HG03108 (cell line): Measurements from ENCODE around the gene ZNF428.
"Not testable (repeated sequence)": the region's sequence is repeated elsewhere in the genome, so short reads cannot be mapped to it uniquely, and the experiment has no call there.

Source experiments
- ATAC-seq: cut with Tn5 transposase; IDR thresholded peaks from one replicate; pipeline ENCODE4 v1.9.1; 2021; ENCODE audit warnings: moderate library complexity; ENCODE audit not compliant: unreplicated experiment

The ZNF428 gene, protein sequence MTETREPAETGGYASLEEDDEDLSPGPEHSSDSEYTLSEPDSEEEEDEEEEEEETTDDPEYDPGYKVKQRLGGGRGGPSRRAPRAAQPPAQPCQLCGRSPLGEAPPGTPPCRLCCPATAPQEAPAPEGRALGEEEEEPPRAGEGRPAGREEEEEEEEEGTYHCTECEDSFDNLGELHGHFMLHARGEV

DNA sequence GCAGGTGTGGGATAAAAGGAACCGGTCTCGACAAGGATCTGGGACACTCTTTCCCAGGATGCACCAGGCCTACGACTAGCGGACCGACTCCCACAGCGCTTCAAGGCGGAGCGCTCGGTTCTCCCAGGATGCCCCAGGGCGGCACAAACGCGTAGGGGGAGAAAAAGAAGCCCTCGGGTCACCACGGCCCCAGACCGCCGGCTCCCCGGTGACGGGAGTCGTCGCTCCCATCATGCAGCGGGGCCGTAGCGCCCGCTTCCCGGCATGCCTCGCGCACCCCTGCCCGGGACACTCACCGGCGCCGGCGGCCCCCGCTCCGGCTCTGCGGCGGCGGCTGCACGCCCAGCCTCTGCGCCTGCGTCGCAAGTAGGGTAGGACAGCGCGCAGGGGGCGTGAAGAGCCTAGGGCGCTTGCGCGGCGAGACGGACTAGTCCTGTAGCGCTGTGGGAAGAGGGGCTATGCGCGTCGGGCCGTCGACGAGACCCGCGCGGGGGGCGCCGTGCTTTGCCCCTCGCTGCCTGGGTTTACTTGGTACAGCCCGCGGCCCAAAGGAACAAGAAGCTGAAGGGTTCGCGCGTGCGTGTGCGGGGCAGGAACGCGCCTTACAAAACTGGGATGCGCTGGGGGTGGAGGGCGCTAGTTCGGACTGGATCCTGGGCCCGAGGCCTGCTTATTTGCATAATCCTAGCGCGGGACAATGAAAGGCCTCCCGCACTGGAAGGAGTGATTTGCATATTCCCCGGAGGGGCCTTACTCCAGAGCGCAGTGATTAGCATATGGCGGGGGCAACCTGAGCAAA lies at the start of gene ZNF428:
Gene ZNF428, minus strand, starts transcription at position 368 of the 799 bp plus-strand sequence. CDS start 5,325 bp downstream, outside the sequence.
- peak; percentile 63 for ATAC-seq

DNA sequence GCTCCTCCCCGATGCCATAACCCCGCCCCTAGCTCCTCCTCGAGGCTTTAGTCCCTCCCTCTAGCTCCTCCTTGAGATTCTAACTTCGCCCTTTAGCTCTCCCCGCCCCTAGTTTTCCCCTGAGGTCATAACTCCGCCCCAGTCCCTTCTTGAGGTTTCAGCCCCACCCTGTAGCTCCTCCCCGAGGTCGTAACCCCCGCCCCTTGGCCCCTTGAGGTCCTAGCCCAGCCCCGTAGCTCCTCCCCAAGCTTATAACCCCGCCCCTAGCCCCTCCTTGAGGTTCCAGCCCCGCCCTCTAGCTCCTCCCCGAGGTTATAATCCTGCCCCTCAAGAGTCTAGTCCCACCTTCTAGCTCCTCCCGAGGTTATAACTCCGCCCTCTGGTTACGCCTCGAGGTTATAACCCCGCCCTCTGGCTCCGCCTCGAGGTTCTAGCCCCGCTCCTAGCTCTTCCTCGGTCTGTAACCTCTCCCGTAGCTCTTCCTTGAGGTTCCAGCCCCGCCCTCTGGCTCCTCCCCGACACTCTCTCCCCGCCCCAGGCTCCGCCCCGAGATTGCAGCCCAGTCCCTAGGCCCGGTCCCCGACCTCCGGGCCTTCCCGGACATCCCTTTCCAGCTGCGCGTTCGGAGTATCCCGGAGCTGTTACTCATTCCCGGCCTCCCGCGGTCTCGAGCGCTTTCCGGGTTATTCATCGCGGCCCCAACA lies 49.1 kb upstream of the ZNF428 start:
- ATAC-seq, result peak; percentile 85

- no peak for ATAC-seq
These were observed 48.5 kb upstream of the ZNF428 start for GRCh38 chr19:43667876-43668405.

DNA sequence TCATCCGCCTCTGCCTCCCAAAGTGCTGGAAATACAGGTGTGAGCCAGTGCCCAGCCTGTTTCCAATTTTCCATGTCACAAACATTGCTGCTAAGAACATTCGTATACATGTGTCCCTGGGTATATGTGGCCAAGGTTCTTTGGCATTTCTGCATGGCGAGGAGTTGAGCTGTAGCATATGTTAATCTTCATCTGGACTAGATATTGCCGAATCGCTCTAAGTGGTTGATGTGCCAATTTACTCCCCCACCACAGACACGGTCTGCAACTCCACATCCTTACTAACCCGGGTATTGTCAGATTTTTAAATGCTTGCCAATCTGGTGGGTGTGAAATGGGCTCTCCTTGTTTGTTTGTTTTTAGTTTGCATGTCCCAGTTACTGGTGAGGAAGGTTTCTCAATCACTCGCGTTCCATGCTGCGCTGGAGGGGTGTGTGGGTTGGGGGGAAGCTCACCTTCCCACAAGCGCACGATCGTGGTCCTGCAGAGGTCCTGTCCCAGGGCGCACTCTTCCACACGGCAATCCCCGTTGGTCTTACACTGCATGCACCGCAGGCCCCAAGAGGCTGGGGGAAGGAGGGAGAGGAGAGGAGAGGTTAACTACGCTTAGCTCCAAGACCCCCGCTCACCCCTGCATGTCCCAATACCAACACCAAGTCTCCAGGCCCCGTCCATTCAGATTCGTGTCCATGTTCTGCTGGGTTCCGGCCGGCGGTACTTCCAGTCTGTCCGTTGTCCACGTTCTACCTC lies 47.9 kb upstream of the ZNF428 start:
- ATAC-seq, result no peak

- ATAC-seq, result no peak
These were observed 44.6 kb upstream of the ZNF428 start for GRCh38 chr19:43664018-43664417.

GRCh38 chr19:43662487-43662886 lies 43.1 kb upstream of the ZNF428 start:
- no peak for ATAC-seq

- no peak for ATAC-seq
These were observed 41.5 kb upstream of the ZNF428 start for GRCh38 chr19:43660971-43661360.

DNA sequence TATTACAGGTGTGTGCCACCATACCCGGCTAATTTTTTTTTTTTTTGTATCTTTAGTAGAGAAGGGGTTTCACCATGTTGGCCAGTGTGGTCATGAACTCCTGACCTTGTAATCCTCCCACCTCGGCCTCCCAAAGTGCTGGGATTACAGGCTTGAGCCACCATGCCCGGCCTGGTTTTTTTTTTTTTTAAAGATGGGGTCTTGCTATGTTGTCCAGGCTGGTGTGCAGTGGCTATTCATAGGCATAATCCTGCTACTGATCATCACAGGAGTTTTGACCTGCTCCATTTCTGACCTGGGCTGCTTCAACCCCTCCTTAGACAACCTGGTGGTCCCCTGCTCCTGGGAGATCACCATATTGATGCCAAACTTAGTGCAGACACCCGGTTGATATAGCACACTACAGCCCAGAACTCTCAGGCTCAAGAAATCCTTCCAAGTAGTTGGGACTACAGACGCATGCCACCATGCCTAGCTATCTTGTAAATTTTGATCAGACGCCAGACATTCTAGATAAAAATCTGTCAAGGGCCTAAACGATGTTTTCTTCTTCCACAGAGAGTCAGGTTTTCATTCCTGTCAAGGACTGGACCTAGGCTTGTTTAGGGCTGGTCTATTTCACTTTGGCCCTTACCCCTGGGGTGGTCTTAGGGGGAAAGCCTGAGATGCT lies 41.0 kb upstream of the ZNF428 start:
- no peak for ATAC-seq

- no peak for ATAC-seq
These were observed 39.1 kb upstream of the ZNF428 start for GRCh38 chr19:43658494-43658893.

- ATAC-seq, result no peak
These were observed 38.6 kb upstream of the ZNF428 start for GRCh38 chr19:43658001-43658400.

DNA sequence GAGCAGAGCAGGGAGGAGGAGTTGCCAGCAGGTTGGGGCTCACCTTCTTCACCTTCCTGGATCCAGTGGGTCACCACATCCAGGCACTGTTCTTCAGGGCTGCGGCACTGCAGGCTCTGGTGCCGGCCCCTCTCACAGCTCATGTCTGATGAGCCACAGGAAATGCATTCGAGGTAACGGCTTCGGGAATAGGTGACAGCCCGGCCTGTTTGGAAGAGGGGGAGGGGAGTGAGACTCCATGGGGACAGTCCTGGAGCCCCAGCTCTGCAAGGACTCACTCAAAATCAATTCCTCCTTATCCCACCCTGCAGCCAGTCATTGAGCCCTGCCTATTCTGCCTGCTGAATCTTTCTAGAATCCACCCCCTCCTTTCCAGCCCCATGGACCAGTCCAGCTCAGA lies 37.0 kb upstream of the ZNF428 start:
- no peak for ATAC-seq

DNA sequence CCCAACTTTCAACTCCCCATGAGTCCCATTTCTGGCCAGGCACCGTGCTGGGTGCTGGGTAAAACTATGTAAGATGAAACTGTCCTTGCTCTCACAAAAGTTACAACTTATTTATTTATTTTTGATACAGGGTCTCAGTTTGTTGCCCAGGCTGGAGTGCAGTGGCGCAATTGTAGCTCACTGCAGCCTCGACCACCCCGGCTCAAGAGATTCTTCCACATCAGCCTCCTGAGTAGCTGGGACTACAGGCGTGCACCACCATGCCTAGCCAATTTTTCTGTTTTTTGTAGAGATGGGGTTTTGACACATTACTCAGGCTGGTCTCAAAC lies 33.1 kb upstream of the ZNF428 start:
- ATAC-seq, result no peak

DNA sequence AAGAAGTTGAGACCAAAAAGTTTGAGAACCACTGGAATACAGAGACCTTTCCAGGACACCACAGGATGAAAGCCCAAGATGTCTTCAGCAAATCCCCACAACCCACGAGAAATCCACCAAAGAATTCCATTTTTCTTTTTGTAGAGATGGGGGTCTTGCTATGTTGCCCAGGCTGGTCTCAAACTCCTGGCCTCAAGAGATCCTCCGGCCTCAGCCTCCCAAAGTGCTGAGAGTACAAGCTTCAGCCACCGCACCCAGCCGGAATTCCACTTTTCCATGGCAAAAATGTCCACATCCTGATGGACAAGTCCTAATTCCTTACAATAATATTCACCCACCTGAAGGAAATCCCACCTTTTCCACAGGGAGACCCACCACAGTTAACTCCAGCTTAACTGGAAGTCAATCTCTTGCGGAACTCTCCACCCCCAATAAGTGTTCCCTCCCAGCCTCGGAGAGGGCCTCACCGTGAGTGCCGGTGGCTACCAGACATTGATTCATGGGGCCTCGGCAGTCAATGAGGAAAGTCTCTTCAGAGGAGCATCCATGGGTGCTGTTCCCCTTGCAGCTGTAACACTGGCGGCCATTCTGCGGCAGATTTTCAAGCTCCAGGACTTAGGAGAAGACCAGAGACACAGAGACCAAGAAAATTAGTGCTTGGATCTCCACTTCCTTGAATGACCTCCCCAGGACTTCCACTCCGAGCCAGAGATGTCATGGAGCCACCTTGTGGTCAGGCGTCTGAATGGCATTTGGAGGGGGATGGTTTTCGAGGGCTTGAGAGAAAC lies 32.5 kb upstream of the ZNF428 start:
- ATAC-seq, result no peak

GRCh38 chr19:43650276-43650675 lies 30.8 kb upstream of the ZNF428 start:
- ATAC-seq, result not testable (repeated sequence)

DNA sequence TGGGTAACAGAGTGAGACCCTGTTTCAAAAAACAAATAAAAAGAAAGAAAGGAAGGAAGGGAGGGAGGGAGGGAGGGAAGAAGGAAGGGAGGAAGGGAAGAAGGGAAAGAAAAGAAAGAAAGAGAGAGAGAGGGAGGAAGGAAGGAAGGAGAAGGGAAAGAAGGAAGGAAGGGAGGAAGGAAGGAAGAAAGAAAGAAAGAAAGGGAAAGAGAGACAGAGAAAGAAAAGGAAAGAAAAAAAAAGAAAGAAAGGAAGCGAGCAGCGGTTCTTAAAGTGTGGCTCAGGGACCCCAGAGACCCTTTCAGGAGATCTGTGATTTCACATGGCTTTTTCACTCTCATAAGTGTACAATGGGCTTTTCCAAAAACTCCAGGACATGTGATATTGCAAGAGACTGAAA lies 30.1 kb upstream of the ZNF428 start:
- ATAC-seq, result no peak

- no peak for ATAC-seq
These were observed 29.2 kb upstream of the ZNF428 start for GRCh38 chr19:43648633-43649032.

- ATAC-seq, result no peak
These were observed 24.8 kb upstream of the ZNF428 start for GRCh38 chr19:43644181-43644580.

GRCh38 chr19:43643326-43643725 lies 23.9 kb upstream of the ZNF428 start:
- no peak for ATAC-seq

DNA sequence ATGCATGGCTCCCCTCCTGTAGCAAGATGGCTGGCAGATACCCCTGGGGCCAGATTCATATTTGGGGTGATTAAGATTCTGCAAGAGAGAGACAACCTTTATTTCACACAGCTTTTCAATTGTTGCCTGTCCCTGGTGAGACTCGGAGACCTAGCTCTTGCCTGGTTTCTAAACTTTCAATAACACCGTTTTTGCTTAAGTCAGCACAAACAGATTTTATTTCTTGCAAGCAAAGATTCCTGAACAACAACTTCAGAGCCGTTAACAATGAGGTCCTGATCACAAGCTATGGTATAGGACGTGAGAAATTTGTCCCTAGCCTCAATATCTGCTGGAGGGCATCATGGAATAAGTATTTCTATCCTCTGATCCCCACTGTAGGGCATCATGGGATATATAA lies 23.1 kb upstream of the ZNF428 start:
- no peak for ATAC-seq

DNA sequence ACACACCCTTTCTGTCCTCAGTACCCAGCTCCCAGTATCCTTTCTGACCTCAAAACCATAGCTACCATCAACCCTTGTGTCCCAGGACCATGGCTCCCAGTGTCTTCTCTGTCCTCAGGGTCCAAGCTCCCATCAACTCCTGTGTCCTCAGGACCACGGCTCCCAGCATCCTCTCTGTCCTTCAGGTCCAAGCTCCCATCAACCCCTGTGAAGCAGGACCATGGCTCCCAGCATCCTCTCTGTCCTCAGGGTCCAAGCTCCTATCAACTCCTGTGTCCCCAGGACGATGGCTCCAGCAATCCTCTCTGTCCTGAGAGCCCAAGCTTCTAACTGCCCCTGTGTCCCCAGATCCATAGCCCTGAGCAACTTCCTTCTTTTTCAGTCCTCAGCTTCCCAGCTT lies 21.9 kb upstream of the ZNF428 start:
- ATAC-seq, result no peak
